OCI-LY7 (cell line): ENCODE data around the gene SND1. TPM values are rescaled to one million over a fixed set of nuclear protein-coding genes. Genes with fewer than 3 reads are reported as not detected.

Experiments
- BruUV-seq: library from RNA; stranded (reverse); fragments of 400-500 nt; replicated peaks from 2 replicates; lab custom pipeline; 2021; lab: Mats Ljungman, UMichigan
- CTCF ChIA-PET: fragments of 300-600 bp; sonication (Branson Sonifier 250); formaldehyde crosslinking; loops from one replicate; lab custom pipeline; 2022; ENCODE audit warnings: antibody characterized with exemption; ENCODE audit not compliant: unreplicated experiment; lab: Charles Lee
- POLR2A ChIA-PET: fragments of 300-600 bp; sonication (Branson Sonifier 250); formaldehyde crosslinking; loops from one replicate; lab custom pipeline; 2022; ENCODE audit warnings: antibody characterized with exemption; lab: Charles Lee
- DNase-seq: peaks from one replicate; pipeline ENCODE4 v3.0.0-alpha.2; 2015; ENCODE audit warnings: low spot score
- H2AFZ ChIP-seq: fragments of 200-600 bp; sonication (generic), shearing (Covaris generic); 2 replicates; pipeline ENCODE4 v1.6.1; 2014; ENCODE audit warnings: mild to moderate bottlenecking, antibody characterized with exemption, low read length, moderate library complexity
- H3K27ac ChIP-seq: fragments of 200-600 bp; sonication (generic); 2 replicates; pipeline ENCODE4 v1.5.1; 2014; ENCODE audit warnings: mixed run types, low read depth, mild to moderate bottlenecking, moderate library complexity, low read length, inconsistent platforms; ENCODE audit not compliant: poor library complexity, severe bottlenecking
- H3K36me3 ChIP-seq: fragments of 200-600 bp; sonication (generic); 2 replicates; pipeline ENCODE4 v1.6.1; 2014; ENCODE audit warnings: mild to moderate bottlenecking, antibody characterized with exemption, low read length, moderate library complexity, mixed read lengths; ENCODE audit not compliant: insufficient read depth
- H3K4me1 ChIP-seq: fragments of 200-600 bp; sonication (generic); 2 replicates; pipeline ENCODE4 v1.5.1; 2014; ENCODE audit warnings: mild to moderate bottlenecking, low read length; ENCODE audit not compliant: insufficient read depth, poor library complexity, severe bottlenecking
- H3K4me2 ChIP-seq: fragments of 200-600 bp; sonication (generic); 2 replicates; pipeline ENCODE4 v1.6.1; 2014; ENCODE audit warnings: mild to moderate bottlenecking, low read length
- H3K4me3 ChIP-seq: fragments of 200-600 bp; sonication (generic); 2 replicates; pipeline ENCODE4 v1.5.1; 2014; ENCODE audit warnings: mild to moderate bottlenecking, low read depth, low read length; ENCODE audit not compliant: poor library complexity, severe bottlenecking
- H3K79me2 ChIP-seq: fragments of 200-600 bp; sonication (generic); 2 replicates; pipeline ENCODE4 v1.6.1; 2016; ENCODE audit warnings: low read depth, mild to moderate bottlenecking, low read length, moderate library complexity, mixed read lengths; ENCODE audit not compliant: insufficient read depth
- H3K9me2 ChIP-seq: fragments of 200-600 bp; sonication (generic); 2 replicates; pipeline ENCODE4 v1.6.1; 2016; ENCODE audit warnings: mild to moderate bottlenecking, low read length, mixed read lengths; ENCODE audit not compliant: insufficient read depth
- H3K9me3 ChIP-seq: fragments of 200-600 bp; sonication (generic); 2 replicates; pipeline ENCODE4 v1.6.1; 2014; ENCODE audit warnings: mild to moderate bottlenecking, mixed run types, low read length, mixed read lengths
- H4K20me1 ChIP-seq: fragments of 200-600 bp; sonication (generic); 2 replicates; pipeline ENCODE4 v1.6.1; 2014; ENCODE audit warnings: mild to moderate bottlenecking, antibody characterized with exemption, low read length, moderate library complexity, mixed read lengths; ENCODE audit not compliant: insufficient read depth
- EZH2phosphoT487 ChIP-seq: fragments of 200-600 bp; sonication (generic); IDR thresholded peaks from 2 replicates; pipeline ENCODE4 v1.6.1; 2018; ENCODE audit warnings: low read depth, borderline replicate concordance, mild to moderate bottlenecking, mixed run types, antibody characterized with exemption, low read length, moderate library complexity, mixed read lengths
- intact Hi-C: fragments of 100-400 bp; cut with micrococcal nuclease; formaldehyde crosslinking; loops from one replicate; pipeline ENCODE4 v1.10.0; 2022; ENCODE audit not compliant: unreplicated experiment
- total RNA-seq, 2 experiments: library from RNA; depleted of rRNA in 1 of 2; stranded (reverse); fragments of >200 nt in 1 of 2; shearing (Covaris generic) in 1 of 2; gene quantifications; 2 replicates each; pipeline ENCODE4 v1.2.3, GENCODE V29; 2014 to 2022
- TF ChIP-seq, protein P1 (sequence below): fragments of 200-600 bp; sonication (generic); conservative IDR thresholded peaks from 2 replicates; pipeline ENCODE4 v1.5.1; 2014; ENCODE audit warnings: mild to moderate bottlenecking, antibody characterized with exemption, low read length, moderate library complexity, mixed read lengths

Gene SND1
- total RNA-seq, 2 experiments from 2014 or later = 111 to 221 TPM

DNA sequence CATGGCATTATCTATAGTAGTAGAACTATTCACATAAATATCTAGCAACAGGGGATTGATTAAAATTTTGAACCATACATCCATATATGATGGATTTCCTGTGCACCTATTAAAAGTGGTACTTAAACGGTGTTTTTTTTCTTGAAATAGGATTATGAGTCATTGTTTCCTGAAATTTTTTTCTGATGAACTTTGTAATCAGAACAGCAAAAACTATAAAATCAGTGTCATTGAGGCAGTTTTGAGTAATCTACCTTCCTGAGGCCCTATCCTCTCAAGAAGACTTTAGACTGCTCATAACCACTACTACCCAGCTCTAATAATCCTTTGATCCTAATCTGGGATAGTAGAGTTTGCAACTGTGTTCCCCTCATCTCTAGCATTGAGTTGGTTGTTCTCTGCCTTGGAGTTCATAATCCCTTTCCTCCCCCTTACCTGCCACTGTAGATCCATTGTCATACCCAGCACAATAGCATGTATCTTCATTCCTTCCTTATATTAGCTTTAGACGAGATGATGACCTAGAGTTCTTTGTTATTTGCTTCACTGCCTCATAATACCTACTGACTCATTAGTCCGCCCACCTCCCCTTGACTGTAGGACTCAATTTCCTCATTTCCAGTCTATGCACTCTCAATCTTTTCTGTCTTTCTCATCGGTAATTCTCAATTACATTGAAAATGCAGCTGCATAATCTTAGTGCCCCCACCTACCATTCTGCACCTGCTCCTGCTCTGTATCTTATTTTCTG, 245.9 kb downstream of the SND1 start:
- Histone ChIP-seq H3K79me2 (no peaks in the 10 kb centered on the region), H3K9me3 (no peaks in the 10 kb centered on the region), H3K36me3 (peaks cover 25% of the 10 kb centered on the region), H2AFZ (no peak overlapping the region), H4K20me1 (peaks cover 12% of the 10 kb centered on the region; the same call in 1 of the 2 replicates), H3K4me3 (no peak overlapping the region), H3K4me2 (no peak overlapping the region), H3K4me1 (peaks cover 16% of the 10 kb centered on the region), H3K9me2 (no peaks in the 10 kb centered on the region), H3K27ac (no peak overlapping the region)
- intact Hi-C loops = no loop called here
- no peak for TF ChIP-seq EZH2phosphoT487
- TF ChIP-seq, protein P1, sequence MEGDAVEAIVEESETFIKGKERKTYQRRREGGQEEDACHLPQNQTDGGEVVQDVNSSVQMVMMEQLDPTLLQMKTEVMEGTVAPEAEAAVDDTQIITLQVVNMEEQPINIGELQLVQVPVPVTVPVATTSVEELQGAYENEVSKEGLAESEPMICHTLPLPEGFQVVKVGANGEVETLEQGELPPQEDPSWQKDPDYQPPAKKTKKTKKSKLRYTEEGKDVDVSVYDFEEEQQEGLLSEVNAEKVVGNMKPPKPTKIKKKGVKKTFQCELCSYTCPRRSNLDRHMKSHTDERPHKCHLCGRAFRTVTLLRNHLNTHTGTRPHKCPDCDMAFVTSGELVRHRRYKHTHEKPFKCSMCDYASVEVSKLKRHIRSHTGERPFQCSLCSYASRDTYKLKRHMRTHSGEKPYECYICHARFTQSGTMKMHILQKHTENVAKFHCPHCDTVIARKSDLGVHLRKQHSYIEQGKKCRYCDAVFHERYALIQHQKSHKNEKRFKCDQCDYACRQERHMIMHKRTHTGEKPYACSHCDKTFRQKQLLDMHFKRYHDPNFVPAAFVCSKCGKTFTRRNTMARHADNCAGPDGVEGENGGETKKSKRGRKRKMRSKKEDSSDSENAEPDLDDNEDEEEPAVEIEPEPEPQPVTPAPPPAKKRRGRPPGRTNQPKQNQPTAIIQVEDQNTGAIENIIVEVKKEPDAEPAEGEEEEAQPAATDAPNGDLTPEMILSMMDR = no peak
- ChIA-PET CTCF (no interaction called here), POLR2A (interaction anchor here (1.0 to 1.6 kb wide), 2 partner anchors 8 to 14 kb away, joined by 3 to 11 read pairs; no protein-coding TSS in a partner anchor)
- no TSS peak for BruUV-seq
- no peak for DNase-seq

DNA sequence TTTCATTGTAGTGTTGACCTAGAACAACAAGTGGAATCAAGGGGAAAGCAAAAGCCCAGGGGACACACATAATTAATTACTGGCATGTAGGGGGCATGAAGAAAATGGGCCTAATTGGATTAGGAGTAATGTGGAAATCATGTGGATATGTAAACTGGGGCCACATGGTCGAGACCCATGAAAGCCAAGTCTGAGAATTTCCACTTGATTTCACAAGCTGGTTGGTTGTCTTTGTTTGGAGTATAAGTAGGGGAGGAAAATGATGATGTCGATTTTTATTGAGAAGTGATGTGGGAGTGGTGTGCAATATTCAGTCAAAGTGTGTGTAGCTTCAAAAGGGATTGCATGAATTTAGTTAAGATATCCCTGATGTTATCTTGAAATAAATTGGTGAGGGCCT, 247.4 kb downstream of the SND1 start:
- no peaks in the 10 kb centered on the region for H3K79me2 ChIP-seq
- CTCF ChIA-PET = interaction anchor here (0.7 kb wide), 1 partner anchor 13 kb away, joined by 3 read pairs; no protein-coding TSS in a partner anchor
- H3K9me2 ChIP-seq = no peaks in the 10 kb centered on the region
- intact Hi-C loops = no loop called here
- H3K27ac ChIP-seq = no peak overlapping the region
- TF ChIP-seq, protein P1 = no peak
- TF ChIP-seq EZH2phosphoT487 = no peak
- H3K36me3 ChIP-seq = peaks cover 28% of the 10 kb centered on the region
- POLR2A ChIA-PET = interaction anchor here (1.4 kb wide), 1 partner anchor 29 kb away, joined by 3 read pairs; no protein-coding TSS in a partner anchor
- H3K9me3 ChIP-seq = no peaks in the 10 kb centered on the region
- H3K4me3 ChIP-seq = no peak overlapping the region
- H4K20me1 ChIP-seq = peaks cover 12% of the 10 kb centered on the region; the same call in 1 of the 2 replicates
- no peak for DNase-seq
- peaks cover 29% of the 10 kb centered on the region for H3K4me1 ChIP-seq
- no TSS peak for BruUV-seq
- H2AFZ ChIP-seq = no peak overlapping the region
- no peak overlapping the region for H3K4me2 ChIP-seq

DNA sequence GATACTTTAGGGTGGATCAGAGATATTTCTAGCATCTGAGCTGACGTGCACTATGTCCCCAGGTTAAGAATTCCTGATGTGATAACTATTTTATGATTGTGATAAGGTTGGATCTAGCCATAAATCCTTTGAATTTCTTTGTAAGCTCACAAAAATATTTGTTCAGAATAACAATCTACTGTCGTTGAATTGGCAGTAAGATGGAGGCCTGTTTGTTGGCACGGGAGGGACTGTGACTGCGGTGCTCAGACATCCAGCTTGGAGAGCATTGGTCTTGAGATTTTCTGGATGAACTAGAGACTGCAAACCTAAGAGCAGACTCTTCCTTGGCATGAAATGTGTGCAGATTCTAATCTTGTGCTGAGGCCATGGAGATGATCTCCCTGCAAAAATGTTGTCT, 248.1 kb downstream of the SND1 start:
- H3K27ac ChIP-seq = no peak overlapping the region
- peaks cover 12% of the 10 kb centered on the region; the same call in 1 of the 2 replicates for H4K20me1 ChIP-seq
- peaks cover 30% of the 10 kb centered on the region for H3K4me1 ChIP-seq
- no peak for DNase-seq
- H3K9me2 ChIP-seq = no peaks in the 10 kb centered on the region
- peaks cover 35% of the 10 kb centered on the region for H3K36me3 ChIP-seq
- no peaks in the 10 kb centered on the region for H3K9me3 ChIP-seq
- no peak overlapping the region for H2AFZ ChIP-seq
- intact Hi-C loops = no loop called here
- CTCF ChIA-PET = interaction anchor here (0.7 kb wide), 1 partner anchor 13 kb away, joined by 3 read pairs; no protein-coding TSS in a partner anchor
- H3K4me2 ChIP-seq = no peak overlapping the region
- POLR2A ChIA-PET = interaction anchor here (0.6 to 1.4 kb wide), 3 partner anchors 10 to 659 kb away, joined by 3 to 5 read pairs (median 3); no protein-coding TSS in a partner anchor
- no peaks in the 10 kb centered on the region for H3K79me2 ChIP-seq
- no peak for TF ChIP-seq EZH2phosphoT487
- TF ChIP-seq, protein P1 = no peak
- H3K4me3 ChIP-seq = no peak overlapping the region
- no TSS peak for BruUV-seq
